Measurements from ENCODE around the gene TST.

The TST gene

GRCh38 chr22:37032134-37032534, 12.9 kb upstream of the TST start:
- DNase-seq, result no peak

- no peak for DNase-seq
Observed at GRCh38 chr22:37030560-37031281, 11.5 kb upstream of the TST start.

DNA sequence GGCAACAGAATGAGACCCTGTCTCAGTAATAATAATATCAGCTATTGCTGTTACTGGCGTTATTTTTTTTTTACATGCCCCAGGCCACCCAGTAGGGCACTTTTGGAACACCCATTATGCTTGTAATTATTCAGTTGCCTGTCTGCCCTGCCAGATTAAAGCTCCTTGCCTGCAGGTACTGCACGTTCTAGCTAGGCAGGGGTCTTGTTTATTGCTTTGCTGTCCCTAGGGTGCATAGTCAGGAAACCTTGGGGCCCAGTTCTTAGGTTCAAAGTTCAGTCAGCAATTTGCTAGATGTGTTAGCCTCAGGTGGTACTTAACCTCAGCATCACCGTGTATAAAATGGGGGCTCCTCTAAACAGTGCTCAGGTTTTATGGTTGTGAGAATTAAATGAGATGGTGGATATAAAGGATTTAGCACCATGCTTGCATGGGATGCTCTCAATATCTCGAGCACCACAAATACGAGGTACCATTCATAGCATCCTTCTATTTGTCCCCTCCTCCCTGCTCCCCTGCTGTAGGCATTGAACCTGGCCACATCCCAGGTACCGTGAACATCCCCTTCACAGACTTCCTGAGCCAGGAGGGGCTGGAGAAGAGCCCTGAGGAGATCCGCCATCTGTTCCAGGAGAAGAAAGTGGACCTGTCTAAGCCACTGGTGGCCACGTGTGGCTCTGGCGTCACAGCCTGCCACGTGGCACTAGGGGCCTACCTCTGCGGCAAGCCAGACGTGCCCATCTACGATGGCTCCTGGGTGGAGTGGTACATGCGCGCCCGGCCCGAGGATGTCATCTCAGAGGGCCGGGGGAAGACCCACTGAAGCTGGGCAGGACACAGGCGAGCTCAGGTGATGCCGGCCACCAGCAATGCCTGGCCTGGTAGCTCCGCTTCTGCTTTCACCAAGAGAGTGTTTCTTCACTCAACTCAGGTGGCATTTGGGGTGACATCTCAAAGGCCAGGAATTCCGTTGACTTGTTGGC, 9.7 kb upstream of the TST start:
- DNase-seq, result no peak

- no peak for DNase-seq
Observed at GRCh38 chr22:37027556-37027955, 8.3 kb upstream of the TST start.

- no peak for DNase-seq
Observed at GRCh38 chr22:37026325-37026724, 7.1 kb upstream of the TST start.

GRCh38 chr22:37025500-37026070, 6.3 kb upstream of the TST start:
- no peak for DNase-seq

- no peak for DNase-seq
Observed at GRCh38 chr22:37024339-37025157, 5.3 kb upstream of the TST start.

DNA sequence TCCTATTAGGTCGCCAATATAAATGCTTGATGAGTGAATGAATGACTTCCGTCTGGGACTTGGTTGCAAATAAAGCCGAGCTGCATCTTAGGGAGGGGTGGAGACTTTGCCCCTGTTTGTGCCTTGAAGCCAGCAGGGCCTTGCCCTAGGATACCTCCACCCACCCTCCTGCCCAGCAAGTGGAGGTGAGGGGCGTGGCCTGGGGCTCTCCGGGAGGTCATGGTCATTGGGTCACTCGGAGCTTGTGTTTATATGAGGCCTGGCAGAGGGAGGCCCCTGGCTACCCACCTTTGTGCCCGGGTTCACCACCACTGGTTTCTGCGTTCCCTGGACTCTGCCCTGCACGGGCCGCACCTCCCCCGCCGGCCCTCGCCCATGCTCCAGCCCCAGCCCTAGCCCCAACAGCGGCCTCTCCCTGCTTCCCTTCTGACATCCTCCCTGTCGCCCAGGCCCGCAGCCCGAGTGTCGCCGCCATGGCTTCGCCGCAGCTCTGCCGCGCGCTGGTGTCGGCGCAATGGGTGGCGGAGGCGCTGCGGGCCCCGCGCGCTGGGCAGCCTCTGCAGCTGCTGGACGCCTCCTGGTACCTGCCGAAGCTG, 4.6 kb upstream of the TST start:
- no peak for DNase-seq

DNA sequence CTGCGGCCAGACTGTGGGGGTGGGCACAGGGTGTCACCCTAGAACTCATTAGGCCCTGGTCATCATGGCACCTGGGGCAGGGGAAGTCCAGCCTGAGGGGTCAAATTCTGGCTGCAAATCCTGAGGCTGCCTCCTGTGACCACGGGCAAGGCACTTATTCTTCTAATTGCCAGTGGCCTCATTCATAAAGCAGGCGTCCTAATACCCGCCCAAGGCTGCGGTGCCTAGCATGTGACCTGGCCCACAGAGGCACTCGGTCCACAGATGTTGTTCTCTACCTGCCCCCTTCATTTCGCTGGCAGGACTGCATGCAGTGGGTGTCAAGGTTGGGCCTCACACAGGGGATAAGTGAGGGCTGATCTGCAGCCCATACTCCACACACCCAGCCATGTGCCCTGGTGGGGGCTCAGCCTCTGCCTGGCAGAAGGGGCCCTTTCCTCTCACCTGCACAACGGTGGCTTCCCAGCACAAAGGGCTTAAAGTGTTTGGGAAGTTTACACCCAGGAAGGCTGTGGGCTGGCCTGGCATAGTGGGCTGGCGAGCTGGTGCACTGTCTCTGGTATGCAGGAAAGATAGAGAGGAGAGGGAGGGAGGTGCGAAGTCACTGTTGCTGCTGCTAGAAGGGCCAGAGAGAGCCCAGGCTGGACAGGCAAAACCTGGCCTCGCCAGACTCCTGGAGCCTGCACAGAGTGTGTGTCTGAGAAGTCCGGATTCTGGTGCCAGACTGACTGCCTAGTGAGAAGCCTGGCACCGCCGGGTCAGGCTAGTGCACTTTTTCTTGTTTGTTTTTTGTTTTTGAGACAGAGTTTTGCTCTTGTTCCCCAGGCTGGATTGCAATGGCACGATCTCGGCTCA, 3.5 kb upstream of the TST start:
- DNase-seq, result no peak

DNA sequence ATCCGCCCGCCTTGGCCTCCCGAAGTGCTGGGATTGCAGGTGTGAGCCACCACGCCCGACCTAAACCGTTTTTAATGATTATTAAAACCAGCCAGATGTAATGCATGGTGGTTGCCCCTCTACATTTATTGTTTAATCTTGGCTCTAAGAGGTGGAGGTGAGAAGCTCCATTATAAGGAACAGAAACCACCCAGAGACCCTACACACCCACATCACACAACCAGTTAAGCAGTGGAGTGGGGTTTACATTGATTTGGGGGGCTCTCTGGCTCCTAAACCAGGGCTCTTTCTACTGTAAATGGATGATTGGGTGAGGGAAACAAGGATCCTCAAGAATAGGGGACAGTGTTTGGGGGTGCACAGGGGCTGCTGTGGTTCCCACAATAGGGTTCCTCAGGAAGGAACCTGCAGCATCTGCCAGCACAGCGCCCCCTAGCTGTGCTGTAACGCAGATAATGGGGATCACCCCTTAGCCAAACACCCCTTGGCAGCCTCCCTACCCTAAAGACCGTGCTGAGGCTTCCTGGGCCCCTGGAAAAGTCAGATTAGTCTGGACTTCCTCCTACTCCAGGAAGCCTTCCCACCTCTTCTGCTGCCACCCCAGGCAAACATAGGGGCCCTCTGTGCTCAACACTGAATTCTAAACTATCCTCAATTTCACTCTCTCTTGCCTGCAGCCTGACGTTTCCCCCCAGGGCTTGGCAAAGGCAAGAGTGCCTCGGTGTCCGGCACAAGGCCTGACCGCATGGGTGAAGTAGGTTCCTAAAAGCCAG, 2.6 kb upstream of the TST start:
- peak; percentile 66 for DNase-seq

DNA sequence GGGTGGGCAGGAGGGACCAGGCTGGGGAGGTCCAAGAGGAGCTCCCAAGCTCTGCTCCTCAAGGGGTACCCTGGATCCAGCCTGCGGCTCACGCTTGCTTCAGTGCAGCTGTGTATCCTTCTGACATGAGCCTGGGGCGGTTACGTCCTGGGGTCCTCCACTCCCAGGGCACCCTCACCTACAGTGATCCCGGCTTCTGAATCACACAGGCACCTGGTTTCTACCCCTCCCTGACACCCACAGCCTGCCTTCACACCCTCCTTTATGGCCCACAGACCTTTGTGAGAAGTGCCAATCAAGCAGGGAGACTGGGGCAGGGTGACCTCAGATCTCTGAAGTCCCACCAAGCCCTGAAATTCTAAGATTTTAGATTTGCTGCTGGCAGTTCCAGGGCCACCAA, 1.8 kb upstream of the TST start:
- DNase-seq, result no peak

- DNase-seq, result peak; percentile 22
Observed at GRCh38 chr22:37020192-37020479, 889 bp upstream of the TST start.

DNA sequence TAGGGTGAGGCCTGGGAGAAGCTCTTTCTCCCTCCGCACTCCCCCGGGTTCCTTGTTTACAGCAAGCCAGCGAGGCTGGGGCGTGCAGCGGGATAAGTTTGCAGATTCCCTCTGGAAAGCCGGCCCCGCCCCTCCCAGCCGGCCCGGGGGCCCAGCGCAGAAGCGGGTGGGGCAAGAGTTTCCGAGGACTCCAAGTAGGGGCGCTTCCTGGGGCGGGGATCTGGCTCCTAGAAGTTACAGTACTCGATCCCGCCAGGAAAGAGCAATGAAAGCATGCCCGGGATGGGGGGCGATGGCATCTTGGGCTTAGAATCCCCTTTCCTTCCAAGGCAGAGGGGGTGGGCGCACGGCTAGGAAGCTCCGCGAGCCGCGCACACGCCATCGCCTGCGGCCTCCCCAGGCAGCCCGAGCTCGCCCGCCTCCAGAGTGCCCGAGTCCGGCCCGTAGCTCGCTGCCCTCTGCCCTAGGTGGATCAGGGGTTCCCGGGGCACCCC, 385 bp downstream of the TST start:
- peak; percentile 13 for DNase-seq

DNA sequence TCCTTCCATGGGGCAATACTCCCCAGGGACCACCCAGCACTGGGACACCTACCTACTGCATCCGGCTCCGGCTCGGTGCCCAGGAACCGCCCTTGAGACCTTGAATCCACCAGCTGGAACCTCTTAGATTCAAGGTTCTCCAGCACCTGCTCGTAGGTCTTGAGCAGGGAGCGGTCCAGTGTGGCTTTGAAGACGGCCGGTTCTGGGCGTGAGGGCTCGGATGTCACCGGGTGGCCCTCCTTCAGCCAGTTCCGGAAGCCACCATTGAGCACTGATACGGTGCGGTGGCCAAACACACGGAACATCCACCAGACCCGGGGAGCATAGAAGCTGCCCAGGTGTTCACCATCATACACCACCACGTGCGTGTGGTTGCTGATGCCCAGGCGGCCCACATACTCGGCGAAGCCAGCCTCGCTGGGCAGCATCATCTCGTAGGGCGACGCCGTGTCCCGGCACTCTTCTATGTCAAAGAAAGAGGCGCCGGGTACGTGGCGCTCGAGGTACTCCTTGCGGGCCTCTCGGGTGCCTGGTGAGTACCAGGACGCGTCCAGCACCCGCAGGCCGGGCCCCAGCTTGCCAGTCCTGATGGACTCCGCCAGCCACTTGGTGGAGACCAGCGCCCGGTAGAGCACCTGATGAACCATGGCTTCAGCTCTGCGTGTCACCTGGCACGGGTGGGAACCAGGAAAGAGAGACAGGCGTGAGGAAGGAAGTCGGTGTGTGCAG, 997 bp downstream of the TST start:
- DNase-seq, result no peak

DNA sequence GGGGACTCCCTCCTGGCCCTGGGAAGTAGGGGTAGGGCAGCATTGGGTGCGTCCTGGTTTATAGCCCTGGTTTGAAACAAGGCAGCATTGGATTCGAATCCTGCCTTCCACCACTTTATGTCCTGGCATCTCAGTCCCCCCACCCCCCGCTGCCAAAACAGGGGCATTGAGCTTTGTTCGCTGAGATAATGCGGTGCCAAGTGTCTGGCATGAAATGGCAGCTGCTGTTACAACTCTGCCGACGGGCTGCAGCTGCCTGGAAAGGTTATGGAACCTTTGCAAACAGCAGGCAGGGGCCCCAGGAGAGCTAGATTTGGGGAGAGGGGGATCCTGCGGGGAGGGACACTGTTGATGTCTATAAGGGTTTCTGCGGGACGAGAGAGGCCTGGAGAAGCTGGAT, 1.9 kb downstream of the TST start:
- no peak for DNase-seq

GRCh38 chr22:37016134-37016910, 2.9 kb downstream of the TST start:
- DNase-seq, result no peak

- DNase-seq, result no peak
Observed at GRCh38 chr22:37015587-37015878, 3.7 kb downstream of the TST start.

DNA sequence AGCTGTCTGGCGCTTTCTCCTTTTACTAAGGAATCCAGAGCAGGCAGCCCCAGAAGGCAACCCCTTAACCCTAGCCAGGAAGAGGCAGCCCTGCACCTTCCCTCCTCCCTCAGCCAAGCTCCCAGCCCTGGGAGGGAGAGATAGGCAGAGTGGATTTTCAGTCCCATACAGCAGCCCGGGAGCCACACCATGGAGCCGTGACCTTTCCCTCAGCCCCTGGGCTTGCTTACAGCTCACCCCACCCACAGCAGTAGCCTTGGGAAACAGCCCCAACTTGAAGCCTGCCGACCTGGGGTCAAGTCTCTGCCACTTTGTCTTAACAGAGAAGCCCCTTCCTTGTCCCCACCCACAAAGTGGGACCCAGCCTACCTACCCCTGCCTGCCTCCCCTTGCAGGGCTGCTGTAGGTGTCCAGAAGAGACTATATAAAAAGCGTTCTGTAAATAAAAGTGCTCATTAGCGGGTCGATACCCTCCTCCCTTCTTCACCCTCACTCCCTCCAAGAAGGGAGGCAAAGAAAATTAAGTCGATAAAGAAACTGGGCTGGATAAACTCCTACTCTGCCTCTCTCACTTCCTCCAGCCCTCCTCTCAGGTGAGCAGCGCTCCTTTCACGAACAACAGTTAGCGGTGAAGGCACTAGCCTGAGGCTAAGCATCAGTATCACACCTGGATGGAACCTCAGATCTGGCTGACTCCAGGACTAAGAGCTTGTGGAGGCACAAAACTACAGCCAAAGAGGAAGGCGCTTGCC, 4.2 kb downstream of the TST start:
- DNase-seq, result no peak

DNA sequence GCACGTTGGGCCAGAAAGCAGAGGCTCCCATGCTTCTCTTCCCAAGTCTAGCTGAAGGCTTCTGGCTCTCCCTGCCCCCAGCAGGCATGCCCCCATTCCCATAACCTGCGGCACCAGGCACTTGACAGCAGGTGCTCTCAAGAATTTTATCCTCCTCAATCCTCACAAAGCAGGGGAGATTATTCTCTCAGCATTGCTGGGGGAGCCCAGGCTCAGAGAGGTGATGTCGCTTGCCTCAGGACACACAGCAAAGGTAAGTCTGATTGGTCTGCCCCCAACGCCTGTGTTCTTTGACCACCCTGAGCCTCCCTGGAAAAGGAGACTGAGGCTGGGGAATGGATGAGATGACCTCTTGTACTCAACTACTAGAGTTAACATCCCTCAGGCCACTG, 4.8 kb downstream of the TST start:
- no peak for DNase-seq

Measured in suppressor macrophage treated with lipopolysaccharide for 4 hours (primary cell).